Astrocyte (in vitro differentiated cells and primary cell): Measurements from ENCODE around the gene HSPA4. TPM values are rescaled to one million over a fixed set of nuclear protein-coding genes. Genes with fewer than 3 reads are reported as not detected.

Source experiments
- DNase-seq: peaks from one replicate; pipeline ENCODE4 v3.0.0-alpha.2; 2010; ENCODE audit warnings: low read depth
- FAIRE-seq: peaks from 2 replicates; lab custom pipeline; 2011; peaks lifted over from hg19 to GRCh38; lab: Jason Lieb, UNC
- H2AFZ ChIP-seq: 2 replicates; pipeline ENCODE4 v1.6.0; 2012; ENCODE audit warnings: low read depth, low read length, inconsistent platforms
- H3K27ac ChIP-seq: 2 replicates; pipeline ENCODE4 v1.5.1; 2011; ENCODE audit warnings: low read depth, low read length, inconsistent platforms
- H3K27me3 ChIP-seq: 2 replicates; pipeline ENCODE4 v1.6.0; 2011; ENCODE audit warnings: low read length, inconsistent platforms; ENCODE audit not compliant: insufficient read depth
- H3K36me3 ChIP-seq: 2 replicates; pipeline ENCODE4 v1.5.1; 2011; ENCODE audit warnings: low read length, inconsistent platforms; ENCODE audit not compliant: insufficient read depth
- H3K4me1 ChIP-seq: 2 replicates; pipeline ENCODE4 v1.5.1; 2011; ENCODE audit warnings: low read length, inconsistent platforms; ENCODE audit not compliant: insufficient read depth
- H3K4me2 ChIP-seq: 2 replicates; pipeline ENCODE4 v1.6.0; 2012; ENCODE audit warnings: low read length, inconsistent platforms
- H3K4me3 ChIP-seq: 2 replicates; pipeline ENCODE4 v1.5.1; 2011; ENCODE audit warnings: low read depth, mild to moderate bottlenecking, low read length, inconsistent platforms; ENCODE audit not compliant: insufficient read depth
- H3K79me2 ChIP-seq: 2 replicates; pipeline ENCODE4 v1.6.0; 2012; ENCODE audit warnings: mild to moderate bottlenecking, low read length, inconsistent platforms; ENCODE audit not compliant: insufficient read depth
- H3K9ac ChIP-seq: 2 replicates; pipeline ENCODE4 v1.6.0; 2012; ENCODE audit warnings: mild to moderate bottlenecking, low read length, inconsistent platforms
- H3K9me3 ChIP-seq: 2 replicates; pipeline ENCODE4 v1.5.1; 2012; ENCODE audit warnings: low read depth, mild to moderate bottlenecking, low read length, inconsistent platforms; ENCODE audit not compliant: insufficient read depth
- H4K20me1 ChIP-seq: 2 replicates; pipeline ENCODE4 v1.6.0; 2012; ENCODE audit warnings: low read length, inconsistent platforms; ENCODE audit not compliant: insufficient read depth
- H3K27ac Mint-ChIP-seq: one replicate; pipeline ENCODE4 v1.8.0; 2021; ENCODE audit warnings: mild to moderate bottlenecking, mixed read lengths; ENCODE audit not compliant: unreplicated experiment
- H3K27me3 Mint-ChIP-seq: one replicate; pipeline ENCODE4 v1.8.0; 2021; ENCODE audit warnings: low read depth, mixed read lengths; ENCODE audit not compliant: unreplicated experiment
- H3K36me3 Mint-ChIP-seq: one replicate; pipeline ENCODE4 v1.8.0; 2021; ENCODE audit warnings: low read depth, mixed read lengths; ENCODE audit not compliant: unreplicated experiment
- H3K4me1 Mint-ChIP-seq: one replicate; pipeline ENCODE4 v1.8.0; 2021; ENCODE audit warnings: low read depth, mixed read lengths; ENCODE audit not compliant: unreplicated experiment
- H3K4me3 Mint-ChIP-seq: one replicate; pipeline ENCODE4 v1.8.0; 2021; ENCODE audit warnings: mild to moderate bottlenecking, moderate library complexity, mixed read lengths; ENCODE audit not compliant: unreplicated experiment
- H3K9me3 Mint-ChIP-seq: one replicate; pipeline ENCODE4 v1.8.0; 2021; ENCODE audit warnings: mild to moderate bottlenecking, mixed read lengths; ENCODE audit not compliant: unreplicated experiment
- EZH2 ChIP-seq: IDR thresholded peaks from 2 replicates; pipeline ENCODE4 v1.6.1; 2012; ENCODE audit warnings: mild to moderate bottlenecking, low read length, inconsistent platforms; ENCODE audit not compliant: insufficient read depth
- total RNA-seq: library from RNA; stranded (reverse); gene quantifications from 2 replicates; pipeline ENCODE4 v1.2.1, GENCODE V29; 2021
- TF ChIP-seq, protein P1 (sequence below): IDR thresholded peaks from 2 replicates; pipeline ENCODE4 v1.5.1; 2011; ENCODE audit warnings: low read depth, mild to moderate bottlenecking, inconsistent platforms, low read length, moderate library complexity; ENCODE audit not compliant: insufficient read depth

The HSPA4 gene
- total RNA-seq, 1 donor from 2014 or later: 210 TPM

GRCh38 chr5:133106343-133106742 is 54.5 kb downstream of the HSPA4 start:
- H3K79me2 ChIP-seq: no peaks in the 10 kb centered on the region
- H3K27me3 ChIP-seq: no peaks in the 10 kb centered on the region
- H3K4me3 ChIP-seq: no peak overlapping the region
- no peak for TF ChIP-seq EZH2
- TF ChIP-seq, protein P1, sequence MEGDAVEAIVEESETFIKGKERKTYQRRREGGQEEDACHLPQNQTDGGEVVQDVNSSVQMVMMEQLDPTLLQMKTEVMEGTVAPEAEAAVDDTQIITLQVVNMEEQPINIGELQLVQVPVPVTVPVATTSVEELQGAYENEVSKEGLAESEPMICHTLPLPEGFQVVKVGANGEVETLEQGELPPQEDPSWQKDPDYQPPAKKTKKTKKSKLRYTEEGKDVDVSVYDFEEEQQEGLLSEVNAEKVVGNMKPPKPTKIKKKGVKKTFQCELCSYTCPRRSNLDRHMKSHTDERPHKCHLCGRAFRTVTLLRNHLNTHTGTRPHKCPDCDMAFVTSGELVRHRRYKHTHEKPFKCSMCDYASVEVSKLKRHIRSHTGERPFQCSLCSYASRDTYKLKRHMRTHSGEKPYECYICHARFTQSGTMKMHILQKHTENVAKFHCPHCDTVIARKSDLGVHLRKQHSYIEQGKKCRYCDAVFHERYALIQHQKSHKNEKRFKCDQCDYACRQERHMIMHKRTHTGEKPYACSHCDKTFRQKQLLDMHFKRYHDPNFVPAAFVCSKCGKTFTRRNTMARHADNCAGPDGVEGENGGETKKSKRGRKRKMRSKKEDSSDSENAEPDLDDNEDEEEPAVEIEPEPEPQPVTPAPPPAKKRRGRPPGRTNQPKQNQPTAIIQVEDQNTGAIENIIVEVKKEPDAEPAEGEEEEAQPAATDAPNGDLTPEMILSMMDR: no peak
- peaks cover 39% of the 10 kb centered on the region for H4K20me1 ChIP-seq
- no peak overlapping the region for H3K9ac ChIP-seq
- H3K4me2 ChIP-seq: no peak overlapping the region
- DNase-seq: no peak
- no peaks in the 10 kb centered on the region for H3K27me3 Mint-ChIP-seq
- no peaks in the 10 kb centered on the region for H3K9me3 Mint-ChIP-seq
- H3K27ac ChIP-seq: no peak overlapping the region
- H3K4me3 Mint-ChIP-seq: no peak overlapping the region
- peaks cover 2% of the 10 kb centered on the region for H3K4me1 ChIP-seq
- peaks cover 21% of the 10 kb centered on the region for H3K36me3 Mint-ChIP-seq
- peaks cover 25% of the 10 kb centered on the region for H3K36me3 ChIP-seq
- FAIRE-seq: no peak
- no peaks in the 10 kb centered on the region for H3K9me3 ChIP-seq
- peaks cover 6% of the 10 kb centered on the region for H3K4me1 Mint-ChIP-seq
- no peak overlapping the region for H3K27ac Mint-ChIP-seq
- H2AFZ ChIP-seq: no peak overlapping the region

DNA sequence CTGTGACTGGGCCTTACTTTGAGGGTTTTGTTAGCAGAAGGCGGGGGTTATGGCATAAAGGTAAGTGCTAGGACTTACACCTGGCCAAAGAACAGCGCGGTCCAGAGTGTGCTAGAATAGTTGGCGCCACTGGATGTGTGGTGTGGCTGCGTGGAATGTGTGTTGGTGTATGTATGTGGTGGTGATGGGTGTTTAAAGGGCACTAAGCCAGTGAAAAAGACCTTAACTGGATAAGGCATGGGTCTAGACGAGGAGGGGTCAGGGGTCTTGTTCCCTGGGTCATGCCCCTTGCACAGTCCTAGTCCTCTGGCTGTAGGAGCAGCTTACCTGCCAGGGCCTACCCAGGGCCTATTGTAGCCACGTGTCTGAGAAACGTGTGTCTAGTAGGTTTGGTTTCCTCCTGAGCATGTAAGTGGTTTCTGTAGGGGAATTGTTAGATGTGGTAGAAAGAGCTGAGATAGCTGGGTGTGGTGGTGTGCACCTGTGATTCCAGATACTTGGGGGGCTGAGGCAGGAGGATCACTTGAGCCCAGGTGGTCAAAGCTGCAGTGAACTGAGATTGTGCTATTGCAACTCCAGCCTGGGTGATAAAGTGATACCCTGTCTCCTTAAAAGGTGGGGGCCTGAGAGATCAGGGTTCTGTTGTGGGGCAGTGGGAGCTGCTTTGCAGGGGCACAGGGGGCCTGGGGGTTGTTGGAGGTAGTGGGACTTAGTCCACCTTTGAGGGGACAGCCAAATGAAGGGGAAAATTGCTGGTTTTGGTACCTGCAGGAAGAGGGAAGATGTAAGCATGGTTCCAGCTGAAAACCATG is 55.2 kb downstream of the HSPA4 start:
- Mint-ChIP-seq H3K27ac (no peak overlapping the region), H3K27me3 (no peaks in the 10 kb centered on the region), H3K9me3 (no peaks in the 10 kb centered on the region), H3K36me3 (peaks cover 21% of the 10 kb centered on the region), H3K4me3 (no peak overlapping the region), H3K4me1 (peaks cover 6% of the 10 kb centered on the region)
- no peaks in the 10 kb centered on the region for H3K27me3 ChIP-seq
- no peaks in the 10 kb centered on the region for H3K9me3 ChIP-seq
- peaks cover 39% of the 10 kb centered on the region for H4K20me1 ChIP-seq
- no peak overlapping the region for H2AFZ ChIP-seq
- H3K9ac ChIP-seq: no peak overlapping the region
- no peak overlapping the region for H3K27ac ChIP-seq
- no peak for TF ChIP-seq EZH2
- TF ChIP-seq, protein P1: no peak
- H3K79me2 ChIP-seq: no peaks in the 10 kb centered on the region
- FAIRE-seq: no peak
- H3K36me3 ChIP-seq: peaks cover 25% of the 10 kb centered on the region
- no peak overlapping the region for H3K4me2 ChIP-seq
- peaks cover 4% of the 10 kb centered on the region for H3K4me1 ChIP-seq
- no peak for DNase-seq
- H3K4me3 ChIP-seq: no peak overlapping the region

GRCh38 chr5:133108481-133108921 is 56.7 kb downstream of the HSPA4 start:
- Mint-ChIP-seq H3K36me3 (peaks cover 19% of the 10 kb centered on the region), H3K27ac (peak overlapping the region; percentile 81), H3K4me3 (no peak overlapping the region), H3K27me3 (no peaks in the 10 kb centered on the region), H3K9me3 (peaks cover 2% of the 10 kb centered on the region), H3K4me1 (peaks cover 11% of the 10 kb centered on the region)
- Histone ChIP-seq H4K20me1 (peaks cover 28% of the 10 kb centered on the region), H3K27ac (no peak overlapping the region), H3K27me3 (no peaks in the 10 kb centered on the region), H2AFZ (no peak overlapping the region), H3K36me3 (peaks cover 14% of the 10 kb centered on the region), H3K4me1 (peaks cover 10% of the 10 kb centered on the region), H3K4me2 (no peak overlapping the region), H3K9ac (no peak overlapping the region), H3K9me3 (no peaks in the 10 kb centered on the region), H3K4me3 (no peak overlapping the region), H3K79me2 (no peaks in the 10 kb centered on the region)
- FAIRE-seq (no peak), DNase-seq (no peak)
- no peak for TF ChIP-seq EZH2
- TF ChIP-seq, protein P1: no peak
